GM19467 (cell line): ENCODE results near the gene PROC.

Source experiments
- ATAC-seq: cut with Tn5 transposase; IDR thresholded peaks from one replicate; pipeline ENCODE4 v1.9.1; 2021; ENCODE audit warnings: mild to moderate bottlenecking, moderate library complexity; ENCODE audit not compliant: unreplicated experiment

PROC gene

DNA sequence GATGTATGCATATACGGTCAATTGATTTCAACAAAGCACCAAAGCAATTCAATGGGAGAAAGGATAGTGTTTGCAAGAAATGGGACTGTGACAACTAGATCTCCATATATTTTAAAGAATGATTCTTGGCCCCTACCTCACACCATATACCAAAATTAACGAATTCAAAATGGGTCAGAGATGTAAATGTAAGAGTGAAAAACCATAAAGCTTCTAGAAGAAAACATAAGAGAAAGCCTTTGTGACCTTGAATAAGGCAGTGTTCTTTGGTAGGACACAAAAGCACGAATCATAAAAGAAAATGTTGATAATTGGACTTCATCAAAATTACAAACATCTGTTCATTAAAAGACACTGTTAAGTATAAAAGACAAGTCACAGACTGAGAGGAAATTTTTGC, 5.0 kb upstream of the PROC start:
- no peak for ATAC-seq

DNA sequence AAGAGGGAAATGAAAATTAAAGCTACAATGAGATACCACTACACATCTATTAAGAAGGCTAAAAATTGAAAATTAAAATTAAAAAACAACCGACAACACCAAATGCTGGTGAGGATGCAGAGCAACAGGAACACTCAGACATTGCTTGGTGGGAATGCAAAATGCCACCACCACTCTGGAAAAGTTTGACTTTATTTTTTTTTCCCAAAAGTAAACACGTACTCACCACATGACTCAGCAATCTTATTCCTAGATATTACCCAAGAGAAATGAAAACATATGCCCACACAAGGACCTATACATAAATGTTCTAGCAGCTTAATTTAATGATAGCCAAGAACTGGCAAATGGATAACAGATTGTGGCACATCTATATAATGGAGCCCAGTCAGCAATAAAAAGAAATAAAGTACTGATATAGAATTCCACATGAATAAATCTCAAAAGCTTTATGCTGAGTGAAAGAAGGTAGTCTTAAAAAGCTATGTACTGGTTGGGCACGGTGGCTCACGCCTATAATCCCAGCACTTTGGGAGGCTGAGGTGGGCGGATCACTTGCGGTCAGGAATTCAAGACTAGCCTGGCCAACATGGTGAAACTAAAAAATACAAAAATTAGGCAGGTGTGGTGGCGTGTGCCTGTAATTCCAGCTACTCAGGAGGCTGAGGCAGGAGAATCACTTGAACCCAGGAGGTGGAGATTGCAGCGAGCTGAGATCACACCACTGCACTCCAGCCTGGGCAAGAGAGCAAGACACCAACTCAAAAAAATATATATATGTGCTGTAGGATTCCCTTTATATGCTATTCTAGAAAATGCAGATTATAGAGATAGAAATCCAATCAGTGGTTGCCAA, 4.2 kb upstream of the PROC start:
- ATAC-seq, result no peak

DNA sequence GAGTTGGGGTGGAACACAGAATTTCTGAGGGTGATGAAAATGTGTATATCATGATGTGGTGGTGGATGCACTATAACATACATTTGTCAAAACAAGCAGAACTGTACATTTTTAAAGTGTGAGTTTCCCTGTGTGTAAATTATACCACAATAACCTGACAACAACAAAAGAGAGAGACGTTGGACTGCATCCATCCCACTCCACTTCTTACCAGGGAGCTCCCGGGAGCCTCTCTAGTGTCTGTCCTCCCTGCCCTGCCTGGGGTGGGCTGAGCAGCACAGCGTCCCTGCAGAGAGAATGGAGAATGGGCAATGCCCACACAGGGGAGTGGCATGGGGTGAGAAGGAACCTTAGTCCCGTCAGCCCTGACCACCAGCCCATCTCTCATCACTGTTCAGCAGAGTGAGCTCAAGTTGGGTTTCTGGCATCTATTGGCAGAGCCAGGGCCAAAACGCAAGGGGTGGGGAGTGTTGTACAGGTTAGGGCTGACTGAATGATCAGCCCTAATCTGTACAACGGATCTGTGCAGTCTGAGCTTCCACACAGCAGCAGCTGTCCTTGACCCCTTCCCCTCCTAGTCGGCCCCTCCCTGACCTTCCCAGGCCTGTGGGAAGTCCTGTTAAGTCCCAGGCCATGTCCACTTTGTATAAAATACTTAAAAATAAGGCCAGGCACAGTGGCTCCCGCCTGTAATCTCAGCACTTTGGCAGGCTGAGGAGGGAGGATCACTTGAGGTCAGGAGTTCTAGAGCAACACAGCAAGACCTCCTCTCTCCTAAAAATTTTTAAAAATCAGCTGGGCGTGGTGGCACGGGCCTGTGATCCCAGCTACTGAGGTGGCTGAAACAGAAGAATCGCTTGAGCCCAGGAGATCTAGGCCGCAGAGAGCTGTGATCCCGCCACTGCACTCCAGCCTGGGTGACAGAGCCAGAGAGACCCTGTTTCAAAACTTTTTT, 3.3 kb upstream of the PROC start:
- ATAC-seq, result no peak

DNA sequence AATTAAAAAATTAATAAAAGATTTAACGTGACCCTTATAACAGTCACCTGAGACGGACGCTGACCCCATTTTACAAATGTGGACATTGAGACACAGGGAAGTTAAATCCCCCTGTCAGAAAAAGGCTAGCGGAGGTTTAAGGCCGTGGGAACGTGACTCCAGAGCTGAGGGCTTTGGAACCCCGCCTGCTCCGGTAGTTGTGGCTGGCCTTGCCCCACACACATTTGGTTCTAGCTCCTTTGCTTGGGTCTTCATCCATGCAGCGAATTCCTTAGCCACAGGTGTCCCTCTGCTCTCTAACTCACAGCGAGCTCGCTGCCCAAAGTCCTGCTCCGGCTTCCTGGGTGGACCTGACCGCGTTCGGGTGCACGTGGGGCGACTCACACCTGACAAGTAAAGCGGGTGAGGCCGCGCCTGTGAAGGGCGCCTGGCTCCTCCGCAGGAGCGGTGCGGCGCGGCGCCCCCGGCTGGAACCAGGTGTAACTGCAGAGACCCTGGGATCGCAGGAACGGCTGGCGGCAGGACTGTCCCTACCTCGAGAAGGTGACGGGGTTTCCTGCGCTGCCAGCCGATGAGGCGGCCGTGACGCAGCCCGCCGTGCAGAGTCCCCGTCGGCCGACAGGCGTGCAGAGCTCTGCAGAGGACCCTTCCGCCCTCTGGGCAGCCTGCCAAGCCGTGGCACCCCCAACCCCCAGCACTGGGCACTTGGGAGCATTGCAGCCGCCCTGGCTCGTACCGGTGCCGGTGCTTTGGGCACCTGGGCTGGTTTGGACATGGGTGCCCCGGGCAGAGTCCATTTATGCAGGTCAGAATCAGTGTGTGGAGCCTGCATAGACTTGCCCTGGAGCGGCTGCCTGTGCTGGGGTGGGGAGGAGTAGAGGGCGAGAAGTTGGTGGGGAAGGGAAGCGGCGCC, 2.4 kb upstream of the PROC start:
- peak; percentile 65 for ATAC-seq

DNA sequence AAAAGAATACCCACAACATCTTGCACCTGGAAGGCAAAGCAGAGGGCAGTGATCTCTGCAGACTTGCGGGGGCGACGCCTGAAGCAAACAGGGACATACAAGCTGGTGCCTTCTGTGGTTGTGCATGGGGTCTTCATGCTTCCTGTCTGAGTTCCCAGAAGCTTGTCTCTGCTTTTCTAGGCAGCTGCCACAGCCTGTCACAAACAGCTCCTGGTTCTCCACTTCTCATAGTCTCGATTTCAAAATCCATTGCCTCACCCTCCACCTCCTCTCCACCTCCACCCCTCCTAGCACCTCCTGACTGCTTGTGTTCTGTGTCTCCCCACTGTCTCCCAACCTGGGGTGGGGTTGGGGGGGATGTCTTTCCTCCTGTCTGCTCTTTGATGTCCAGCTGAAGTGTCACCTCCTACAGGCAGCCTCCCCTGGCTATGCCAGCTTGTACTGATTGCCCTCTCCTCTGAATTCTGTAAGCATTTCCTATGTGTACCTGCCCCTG, 1.7 kb upstream of the PROC start:
- peak; percentile 1 for ATAC-seq

DNA sequence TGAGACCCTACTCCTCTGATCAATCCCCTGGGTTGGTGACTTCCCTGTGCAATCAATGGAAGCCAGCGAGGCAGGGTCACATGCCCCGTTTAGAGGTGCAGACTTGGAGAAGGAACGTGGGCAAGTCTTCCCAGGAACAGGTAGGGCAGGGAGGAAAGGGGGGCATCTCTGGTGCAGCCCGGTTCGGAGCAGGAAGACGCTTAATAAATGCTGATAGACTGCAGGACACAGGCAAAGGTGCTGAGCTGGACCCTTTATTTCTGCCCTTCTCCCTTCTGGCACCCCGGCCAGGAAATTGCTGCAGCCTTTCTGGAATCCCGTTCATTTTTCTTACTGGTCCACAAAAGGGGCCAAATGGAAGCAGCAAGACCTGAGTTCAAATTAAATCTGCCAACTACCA, 821 bp upstream of the PROC start:
- no peak for ATAC-seq

DNA sequence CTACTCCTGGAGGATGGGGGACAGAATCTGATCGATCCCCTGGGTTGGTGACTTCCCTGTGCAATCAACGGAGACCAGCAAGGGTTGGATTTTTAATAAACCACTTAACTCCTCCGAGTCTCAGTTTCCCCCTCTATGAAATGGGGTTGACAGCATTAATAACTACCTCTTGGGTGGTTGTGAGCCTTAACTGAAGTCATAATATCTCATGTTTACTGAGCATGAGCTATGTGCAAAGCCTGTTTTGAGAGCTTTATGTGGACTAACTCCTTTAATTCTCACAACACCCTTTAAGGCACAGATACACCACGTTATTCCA, 844 bp downstream of the PROC start:
- no peak for ATAC-seq

DNA sequence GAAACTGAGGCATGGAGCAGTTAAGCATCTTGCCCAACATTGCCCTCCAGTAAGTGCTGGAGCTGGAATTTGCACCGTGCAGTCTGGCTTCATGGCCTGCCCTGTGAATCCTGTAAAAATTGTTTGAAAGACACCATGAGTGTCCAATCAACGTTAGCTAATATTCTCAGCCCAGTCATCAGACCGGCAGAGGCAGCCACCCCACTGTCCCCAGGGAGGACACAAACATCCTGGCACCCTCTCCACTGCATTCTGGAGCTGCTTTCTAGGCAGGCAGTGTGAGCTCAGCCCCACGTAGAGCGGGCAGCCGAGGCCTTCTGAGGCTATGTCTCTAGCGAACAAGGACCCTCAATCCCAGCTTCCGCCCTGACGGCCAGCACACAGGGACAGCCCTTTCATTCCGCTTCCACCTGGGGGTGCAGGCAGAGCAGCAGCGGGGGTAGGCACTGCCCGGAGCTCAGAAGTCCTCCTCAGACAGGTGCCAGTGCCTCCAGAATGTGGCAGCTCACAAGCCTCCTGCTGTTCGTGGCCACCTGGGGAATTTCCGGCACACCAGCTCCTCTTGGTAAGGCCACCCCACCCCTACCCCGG, 1.3 kb downstream of the PROC start:
- no peak for ATAC-seq

DNA sequence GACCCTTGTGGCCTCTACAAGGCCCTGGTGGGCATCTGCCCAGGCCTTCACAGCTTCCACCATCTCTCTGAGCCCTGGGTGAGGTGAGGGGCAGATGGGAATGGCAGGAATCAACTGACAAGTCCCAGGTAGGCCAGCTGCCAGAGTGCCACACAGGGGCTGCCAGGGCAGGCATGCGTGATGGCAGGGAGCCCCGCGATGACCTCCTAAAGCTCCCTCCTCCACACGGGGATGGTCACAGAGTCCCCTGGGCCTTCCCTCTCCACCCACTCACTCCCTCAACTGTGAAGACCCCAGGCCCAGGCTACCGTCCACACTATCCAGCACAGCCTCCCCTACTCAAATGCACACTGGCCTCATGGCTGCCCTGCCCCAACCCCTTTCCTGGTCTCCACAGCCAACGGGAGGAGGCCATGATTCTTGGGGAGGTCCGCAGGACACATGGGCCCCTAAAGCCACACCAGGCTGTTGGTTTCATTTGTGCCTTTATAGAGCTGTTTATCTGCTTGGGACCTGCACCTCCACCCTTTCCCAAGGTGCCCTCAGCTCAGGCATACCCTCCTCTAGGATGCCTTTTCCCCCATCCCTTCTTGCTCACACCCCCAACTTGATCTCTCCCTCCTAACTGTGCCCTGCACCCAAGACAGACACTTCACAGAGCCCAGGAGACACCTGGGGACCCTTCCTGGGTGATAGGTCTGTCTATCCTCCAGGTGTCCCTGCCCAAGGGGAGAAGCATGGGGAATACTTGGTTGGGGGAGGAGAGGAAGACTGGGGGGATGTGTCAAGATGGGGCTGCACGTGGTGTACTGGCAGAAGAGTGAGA, 2.0 kb downstream of the PROC start:
- no peak for ATAC-seq

DNA sequence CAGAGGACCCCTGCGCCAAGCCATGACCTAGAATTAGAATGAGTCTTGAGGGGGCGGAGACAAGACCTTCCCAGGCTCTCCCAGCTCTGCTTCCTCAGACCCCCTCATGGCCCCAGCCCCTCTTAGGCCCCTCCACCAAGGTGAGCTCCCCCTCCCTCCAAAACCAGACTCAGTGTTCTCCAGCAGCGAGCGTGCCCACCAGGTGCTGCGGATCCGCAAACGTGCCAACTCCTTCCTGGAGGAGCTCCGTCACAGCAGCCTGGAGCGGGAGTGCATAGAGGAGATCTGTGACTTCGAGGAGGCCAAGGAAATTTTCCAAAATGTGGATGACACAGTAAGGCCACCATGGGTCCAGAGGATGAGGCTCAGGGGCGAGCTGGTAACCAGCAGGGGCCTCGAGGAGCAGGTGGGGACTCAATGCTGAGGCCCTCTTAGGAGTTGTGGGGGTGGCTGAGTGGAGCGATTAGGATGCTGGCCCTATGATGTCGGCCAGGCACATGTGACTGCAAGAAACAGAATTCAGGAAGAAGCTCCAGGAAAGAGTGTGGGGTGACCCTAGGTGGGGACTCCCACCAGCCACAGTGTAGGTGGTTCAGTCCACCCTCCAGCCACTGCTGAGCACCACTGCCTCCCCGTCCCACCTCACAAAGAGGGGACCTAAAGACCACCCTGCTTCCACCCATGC, 3.0 kb downstream of the PROC start:
- ATAC-seq, result no peak

DNA sequence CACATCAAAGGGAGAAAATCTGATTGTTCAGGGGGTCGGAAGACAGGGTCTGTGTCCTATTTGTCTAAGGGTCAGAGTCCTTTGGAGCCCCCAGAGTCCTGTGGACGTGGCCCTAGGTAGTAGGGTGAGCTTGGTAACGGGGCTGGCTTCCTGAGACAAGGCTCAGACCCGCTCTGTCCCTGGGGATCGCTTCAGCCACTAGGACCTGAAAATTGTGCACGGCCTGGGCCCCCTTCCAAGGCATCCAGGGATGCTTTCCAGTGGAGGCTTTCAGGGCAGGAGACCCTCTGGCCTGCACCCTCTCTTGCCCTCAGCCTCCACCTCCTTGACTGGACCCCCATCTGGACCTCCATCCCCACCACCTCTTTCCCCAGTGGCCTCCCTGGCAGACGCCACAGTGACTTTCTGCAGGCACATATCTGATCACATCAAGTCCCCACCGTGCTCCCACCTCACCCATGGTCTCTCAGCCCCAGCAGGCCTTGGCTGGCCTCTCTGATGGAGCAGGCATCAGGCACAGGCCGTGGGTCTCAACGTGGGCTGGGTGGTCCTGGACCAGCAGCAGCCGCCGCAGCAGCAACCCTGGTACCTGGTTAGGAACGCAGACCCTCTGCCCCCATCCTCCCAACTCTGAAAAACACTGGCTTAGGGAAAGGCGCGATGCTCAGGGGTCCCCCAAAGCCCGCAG, 3.8 kb downstream of the PROC start:
- no peak for ATAC-seq

DNA sequence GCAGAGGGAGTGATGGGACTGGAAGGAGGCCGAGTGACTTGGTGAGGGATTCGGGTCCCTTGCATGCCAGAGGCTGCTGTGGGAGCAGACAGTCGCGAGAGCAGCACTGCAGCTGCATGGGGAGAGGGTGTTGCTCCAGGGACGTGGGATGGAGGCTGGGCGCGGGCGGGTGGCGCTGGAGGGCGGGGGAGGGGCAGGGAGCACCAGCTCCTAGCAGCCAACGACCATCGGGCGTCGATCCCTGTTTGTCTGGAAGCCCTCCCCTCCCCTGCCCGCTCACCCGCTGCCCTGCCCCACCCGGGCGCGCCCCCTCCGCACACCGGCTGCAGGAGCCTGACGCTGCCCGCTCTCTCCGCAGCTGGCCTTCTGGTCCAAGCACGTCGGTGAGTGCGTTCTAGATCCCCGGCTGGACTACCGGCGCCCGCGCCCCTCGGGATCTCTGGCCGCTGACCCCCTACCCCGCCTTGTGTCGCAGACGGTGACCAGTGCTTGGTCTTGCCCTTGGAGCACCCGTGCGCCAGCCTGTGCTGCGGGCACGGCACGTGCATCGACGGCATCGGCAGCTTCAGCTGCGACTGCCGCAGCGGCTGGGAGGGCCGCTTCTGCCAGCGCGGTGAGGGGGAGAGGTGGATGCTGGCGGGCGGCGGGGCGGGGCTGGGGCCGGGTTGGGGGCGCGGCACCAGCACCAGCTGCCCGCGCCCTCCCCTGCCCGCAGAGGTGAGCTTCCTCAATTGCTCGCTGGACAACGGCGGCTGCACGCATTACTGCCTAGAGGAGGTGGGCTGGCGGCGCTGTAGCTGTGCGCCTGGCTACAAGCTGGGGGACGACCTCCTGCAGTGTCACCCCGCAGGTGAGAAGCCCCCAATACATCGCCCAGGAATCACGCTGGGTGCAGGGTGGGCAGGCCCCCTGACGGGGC, 4.6 kb downstream of the PROC start:
- no peak for ATAC-seq

DNA sequence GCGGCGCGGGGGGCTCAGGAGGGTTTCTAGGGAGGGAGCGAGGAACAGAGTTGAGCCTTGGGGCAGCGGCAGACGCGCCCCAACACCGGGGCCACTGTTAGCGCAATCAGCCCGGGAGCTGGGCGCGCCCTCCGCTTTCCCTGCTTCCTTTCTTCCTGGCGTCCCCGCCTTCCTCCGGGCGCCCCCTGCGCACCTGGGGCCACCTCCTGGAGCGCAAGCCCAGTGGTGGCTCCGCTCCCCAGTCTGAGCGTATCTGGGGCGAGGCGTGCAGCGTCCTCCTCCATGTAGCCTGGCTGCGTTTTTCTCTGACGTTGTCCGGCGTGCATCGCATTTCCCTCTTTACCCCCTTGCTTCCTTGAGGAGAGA, 5.2 kb downstream of the PROC start:
- no peak for ATAC-seq

DNA sequence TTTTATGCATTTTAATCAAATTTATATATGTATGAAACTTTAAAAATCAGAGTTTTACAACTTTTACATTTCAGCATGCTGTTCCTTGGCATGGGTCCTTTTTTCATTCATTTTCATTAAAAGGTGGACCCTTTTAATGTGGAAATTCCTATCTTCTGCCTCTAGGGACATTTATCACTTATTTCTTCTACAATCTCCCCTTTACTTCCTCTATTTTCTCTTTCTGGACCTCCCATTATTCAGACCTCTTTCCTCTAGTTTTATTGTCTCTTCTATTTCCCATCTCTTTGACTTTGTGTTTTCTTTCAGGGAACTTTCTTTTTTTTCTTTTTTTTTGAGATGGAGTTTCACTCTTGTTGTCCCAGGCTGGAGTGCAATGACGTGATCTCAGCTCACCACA, 5.7 kb downstream of the PROC start:
- no peak for ATAC-seq

DNA sequence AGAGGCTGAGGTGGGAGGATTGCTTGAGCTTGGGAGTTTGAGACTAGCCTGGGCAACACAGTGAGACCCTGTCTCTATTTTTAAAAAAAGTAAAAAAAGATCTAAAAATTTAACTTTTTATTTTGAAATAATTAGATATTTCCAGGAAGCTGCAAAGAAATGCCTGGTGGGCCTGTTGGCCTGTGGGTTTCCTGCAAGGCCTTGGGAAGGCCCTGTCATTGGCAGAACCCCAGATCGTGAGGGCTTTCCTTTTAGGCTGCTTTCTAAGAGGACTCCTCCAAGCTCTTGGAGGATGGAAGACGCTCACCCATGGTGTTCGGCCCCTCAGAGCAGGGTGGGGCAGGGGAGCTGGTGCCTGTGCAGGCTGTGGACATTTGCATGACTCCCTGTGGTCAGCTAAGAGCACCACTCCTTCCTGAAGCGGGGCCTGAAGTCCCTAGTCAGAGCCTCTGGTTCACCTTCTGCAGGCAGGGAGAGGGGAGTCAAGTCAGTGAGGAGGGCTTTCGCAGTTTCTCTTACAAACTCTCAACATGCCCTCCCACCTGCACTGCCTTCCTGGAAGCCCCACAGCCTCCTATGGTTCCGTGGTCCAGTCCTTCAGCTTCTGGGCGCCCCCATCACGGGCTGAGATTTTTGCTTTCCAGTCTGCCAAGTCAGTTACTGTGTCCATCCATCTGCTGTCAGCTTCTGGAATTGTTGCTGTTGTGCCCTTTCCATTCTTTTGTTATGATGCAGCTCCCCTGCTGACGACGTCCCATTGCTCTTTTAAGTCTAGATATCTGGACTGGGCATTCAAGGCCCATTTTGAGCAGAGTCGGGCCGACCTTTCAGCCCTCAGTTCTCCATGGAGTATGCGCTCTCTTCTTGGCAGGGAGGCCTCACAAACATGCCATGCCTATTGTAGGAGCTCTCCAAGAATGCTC, 6.6 kb downstream of the PROC start:
- ATAC-seq, result no peak
